GM12878 (cell line): Measurements from ENCODE around the gene COL18A1. TPM values are rescaled to one million over a fixed set of nuclear protein-coding genes. Genes with fewer than 3 reads are reported as not detected.

Experiments
- ATAC-seq: fragments of 200-7000 bp; cut with Tn5 transposase; 3 replicates; pipeline ENCODE4 v1.9.1; 2020; ENCODE audit warnings: mild to moderate bottlenecking, moderate library complexity
- BruUV-seq: library from RNA; stranded (reverse); fragments of 400-500 nt; replicated peaks from 2 replicates; lab custom pipeline; 2021; lab: Mats Ljungman, UMichigan
- CTCF ChIA-PET: fragments of 300-600 bp; sonication (Branson Sonifier 250); formaldehyde crosslinking; extraction: SDS; loops from one replicate; lab custom pipeline; 2021; ENCODE audit warnings: inconsistent platforms; lab: Yijun Ruan, JAX
- POLR2A ChIA-PET: fragments of 350-600 bp; formaldehyde crosslinking; extraction: SDS; loops from one replicate; lab custom pipeline; 2021; ENCODE audit warnings: inconsistent platforms; lab: Charles Lee
- RAD21 ChIA-PET: fragments of 300-600 bp; sonication (Branson Sonifier 250); formaldehyde crosslinking; loops from one replicate; lab custom pipeline; 2023; ENCODE audit warnings: antibody characterized with exemption; ENCODE audit not compliant: unreplicated experiment; lab: Charles Lee
- SMC1A ChIA-PET: fragments of 300-600 bp; sonication (Branson Sonifier 250); formaldehyde crosslinking; loops from one replicate; lab custom pipeline; 2023; ENCODE audit not compliant: unreplicated experiment, uncharacterized antibody; lab: Charles Lee
- DNase-seq: peaks from one replicate; pipeline ENCODE4 v3.0.0-alpha.2; 2011; ENCODE audit warnings: low read depth, low spot score
- FAIRE-seq: peaks from 3 replicates; lab custom pipeline; 2011; peaks lifted over from hg19 to GRCh38; lab: Jason Lieb, UNC
- H2AFZ ChIP-seq: 2 replicates; pipeline ENCODE4 v1.6.0; 2011; ENCODE audit warnings: low read depth, low read length, control low read depth; ENCODE audit not compliant: control insufficient read depth
- H3K27ac ChIP-seq: 2 replicates; pipeline ENCODE4 v1.5.1; 2011; ENCODE audit warnings: control low read depth; ENCODE audit not compliant: control insufficient read depth, insufficient read depth
- H3K27me3 ChIP-seq, 2 experiments: replicated peaks in 1 of 2; 2 replicates each; pipeline versions ENCODE4 v1.6.0 to v1.6.1; 2011; ENCODE audit warnings: low read length in 1 of 2; ENCODE audit not compliant: control insufficient read depth in 2 of 2, insufficient read depth in 2 of 2
- H3K36me3 ChIP-seq, 2 experiments: 2 replicates each; pipeline ENCODE4 v1.5.1; 2011; ENCODE audit warnings: low read length in 1 of 2; ENCODE audit not compliant: control insufficient read depth in 2 of 2, insufficient read depth in 2 of 2
- H3K4me1 ChIP-seq: 2 replicates; pipeline ENCODE4 v1.6.1; 2011; ENCODE audit warnings: mild to moderate bottlenecking, low read length, moderate library complexity, mixed read lengths; ENCODE audit not compliant: control insufficient read depth, insufficient read depth
- H3K4me2 ChIP-seq: 2 replicates; pipeline ENCODE4 v1.6.0; 2011; ENCODE audit warnings: control low read depth; ENCODE audit not compliant: control insufficient read depth, insufficient read depth
- H3K4me3 ChIP-seq: fragments of 200-600 bp; sonication (generic); 2 replicates; pipeline ENCODE4 v1.5.1; 2016
- H3K79me2 ChIP-seq: 2 replicates; pipeline ENCODE4 v1.6.0; 2011; ENCODE audit warnings: low read length; ENCODE audit not compliant: control insufficient read depth, insufficient read depth
- H3K9ac ChIP-seq: 2 replicates; pipeline ENCODE4 v1.8.0; 2011; ENCODE audit warnings: low read length, control low read depth, mixed read lengths; ENCODE audit not compliant: control insufficient read depth, insufficient read depth
- H3K9me3 ChIP-seq: replicated peaks from 3 replicates; pipeline ENCODE4 v1.5.1; 2011; ENCODE audit warnings: mild to moderate bottlenecking, low read length; ENCODE audit not compliant: control insufficient read depth, insufficient read depth
- H4K20me1 ChIP-seq: 2 replicates; pipeline ENCODE4 v1.6.0; 2011; ENCODE audit not compliant: control insufficient read depth, insufficient read depth
- IRF4 ChIP-seq: IDR thresholded peaks from 2 replicates; pipeline ENCODE4 v1.6.1; 2011; ENCODE audit warnings: low read depth, low read length
- JUND ChIP-seq: IDR thresholded peaks from 2 replicates; pipeline ENCODE4 v1.6.1; 2012; ENCODE audit warnings: low read depth, mild to moderate bottlenecking, low read length, improper control_type of control experiment, moderate library complexity
- KAT2A ChIP-seq: conservative IDR thresholded peaks from 2 replicates; pipeline ENCODE4 v1.6.1; 2011; ENCODE audit warnings: low read depth, low read length; ENCODE audit not compliant: control insufficient read depth
- MXI1 ChIP-seq: fragments of 150-350 bp; IDR thresholded peaks from 2 replicates; pipeline ENCODE4 v1.6.1; 2011; ENCODE audit warnings: low read depth, mild to moderate bottlenecking, inconsistent platforms, low read length, improper control_type of control experiment
- MYB ChIP-seq: fragments of 150-350 bp; IDR thresholded peaks from 2 replicates; pipeline ENCODE4 v1.6.1; 2014; ENCODE audit warnings: mild to moderate bottlenecking, low read depth, low read length, borderline replicate concordance
- MYC ChIP-seq: IDR thresholded peaks from 2 replicates; pipeline ENCODE4 v1.6.1; 2011; ENCODE audit warnings: mild to moderate bottlenecking, low read length, moderate library complexity, inconsistent platforms; ENCODE audit not compliant: insufficient read depth, insufficient replicate concordance, insufficient read length, severe bottlenecking
- NFIC ChIP-seq: IDR thresholded peaks from 2 replicates; pipeline ENCODE4 v1.6.1; 2012; ENCODE audit warnings: low read depth, mild to moderate bottlenecking, inconsistent platforms, low read length, moderate library complexity
- SREBF1 ChIP-seq: IDR thresholded peaks from 2 replicates; pipeline ENCODE4 v1.6.1; 2012; ENCODE audit warnings: mild to moderate bottlenecking, low read length
- STAT3 ChIP-seq: IDR thresholded peaks from 2 replicates; pipeline ENCODE4 v1.6.1; 2011; ENCODE audit warnings: low read depth, low read length, improper control_type of control experiment
- USF2 ChIP-seq: IDR thresholded peaks from 2 replicates; pipeline ENCODE4 v1.6.1; 2011; ENCODE audit warnings: low read depth, low read length, improper control_type of control experiment, borderline replicate concordance
- WRNIP1 ChIP-seq: IDR thresholded peaks from 2 replicates; pipeline ENCODE4 v1.6.1; 2011; ENCODE audit warnings: low read depth, low read length, improper control_type of control experiment, borderline replicate concordance
- WGBS: methylation state at CpG from one replicate; pipeline ENCODE4 v1.1.6; 2016; ENCODE audit warnings: low lambda C conversion rate; ENCODE audit not compliant: insufficient replicate concordance, insufficient coverage; ENCODE audit errors: missing lambda C conversion rate; 5-methylcytosine and 5-hydroxymethylcytosine counted together
- in situ Hi-C: fragments of 300-500 bp; cut with MboI; formaldehyde crosslinking; loops from 9 replicates; pipeline ENCODE4 v1.14.3; 2018; ENCODE audit warnings: mixed read lengths
- intact Hi-C: fragments of 100-400 bp; cut with micrococcal nuclease; formaldehyde crosslinking; loops from one replicate; pipeline ENCODE4 v1.14.2; 2022; ENCODE audit not compliant: unreplicated experiment
- polyA plus RNA-seq, 11 experiments: library from polyadenylated mRNA; depleted of rRNA in 4 of 11; unstranded in 6 of 11; stranded (reverse) in 5 of 11; fragments of >200 nt; fragmentation: Nextera tagmentation in 4 of 11; fragmentation: Illumina TruSeq in 1 of 11; extraction: Ambion mirVana in 4 of 11; extraction: Trizol in 1 of 11; gene quantifications; 1 replicate in 1 of 11; 2 replicates in 10 of 11; pipeline versions ENCODE4 v1.2.1 to v1.2.3, GENCODE V29; 2011 to 2016; ENCODE audit warnings: inconsistent platforms in 2 of 11, missing spikeins in 2 of 11, low read depth in 1 of 11
- total RNA-seq, 4 experiments: library from RNA; depleted of rRNA in 3 of 4; stranded (reverse); fragments of >200 nt in 3 of 4; fragmentation: Illumina TruSeq in 1 of 4; extraction: Trizol in 1 of 4; gene quantifications; 2 replicates each; pipeline versions ENCODE4 v1.2.1 to v1.2.3, GENCODE V29; 2013 to 2021
- TF ChIP-seq, protein P1 (sequence below): IDR thresholded peaks from 2 replicates; pipeline ENCODE4 v1.6.1; 2011; ENCODE audit warnings: mild to moderate bottlenecking, low read depth, low read length, moderate library complexity; ENCODE audit not compliant: insufficient replicate concordance

Gene COL18A1
- total and polyA plus RNA-seq, 10 of the 15 experiments (the other 5 are each of a cell fraction or from before 2014, with no cell fraction given), result under 0.01 to 0.49 (median 0.09) TPM; not detected in 3

- H3K27ac ChIP-seq, result no peak overlapping the region
- no peaks in the 10 kb centered on the region for H3K36me3 ChIP-seq
- in situ Hi-C loops (no loop called here), intact Hi-C loops (no loop called here)
- ChIA-PET POLR2A (no interaction called here), SMC1A (no interaction called here), RAD21 (no interaction called here), CTCF (no interaction called here)
- no peak overlapping the region for H3K4me3 ChIP-seq
- FAIRE-seq, result no peak
- no peak; the same call in 2 of the 3 replicates for ATAC-seq
- no peak overlapping the region for H2AFZ ChIP-seq
- DNase-seq, result no peak
- no peaks in the 10 kb centered on the region for H3K27me3 ChIP-seq
- TF ChIP-seq USF2, result no peak
- no peak for TF ChIP-seq MYB
- TF ChIP-seq IRF4, result no peak
- no peak for TF ChIP-seq STAT3
- TF ChIP-seq MXI1, result no peak
- no peak for TF ChIP-seq MYC
- no peak for TF ChIP-seq WRNIP1
- no peak for TF ChIP-seq NFIC
- no peak for TF ChIP-seq SREBF1
- no peak for TF ChIP-seq JUND
- TF ChIP-seq, protein P1, sequence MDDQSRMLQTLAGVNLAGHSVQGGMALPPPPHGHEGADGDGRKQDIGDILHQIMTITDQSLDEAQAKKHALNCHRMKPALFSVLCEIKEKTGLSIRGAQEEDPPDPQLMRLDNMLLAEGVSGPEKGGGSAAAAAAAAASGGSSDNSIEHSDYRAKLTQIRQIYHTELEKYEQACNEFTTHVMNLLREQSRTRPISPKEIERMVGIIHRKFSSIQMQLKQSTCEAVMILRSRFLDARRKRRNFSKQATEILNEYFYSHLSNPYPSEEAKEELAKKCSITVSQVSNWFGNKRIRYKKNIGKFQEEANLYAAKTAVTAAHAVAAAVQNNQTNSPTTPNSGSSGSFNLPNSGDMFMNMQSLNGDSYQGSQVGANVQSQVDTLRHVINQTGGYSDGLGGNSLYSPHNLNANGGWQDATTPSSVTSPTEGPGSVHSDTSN, result no peak
- no peak for TF ChIP-seq KAT2A
- H4K20me1 ChIP-seq, result no peaks in the 10 kb centered on the region
- H3K9ac ChIP-seq, result no peak overlapping the region
- H3K4me1 ChIP-seq, result no peaks in the 10 kb centered on the region
- no peak overlapping the region for H3K4me2 ChIP-seq
- H3K9me3 ChIP-seq, result no peaks in the 10 kb centered on the region
- no TSS peak for BruUV-seq
- no peaks in the 10 kb centered on the region for H3K79me2 ChIP-seq
- 66% methylated on average over 9 of the region's 9 CpGs for WGBS
These were observed 86.7 kb downstream of the COL18A1 start for GRCh38 chr21:45491623-45492022.
